Lung (tissue), 12 donors: ENCODE results near the gene PTK6. TPM values are rescaled to one million over a fixed set of nuclear protein-coding genes. Genes with fewer than 3 reads are reported as not detected.

Source experiments
- ATAC-seq: fragments of 200-7000 bp; cut with Tn5 transposase; one replicate; pipeline ENCODE4 v1.9.1; 2020; ENCODE audit warnings: moderate number of reproducible peaks; ENCODE audit not compliant: insufficient read depth, low FRiP score
- DNase-seq, 3 donors: peaks; one replicate each; pipeline ENCODE4 v3.0.0-alpha.2; 2013 to 2017
- H3K27ac ChIP-seq, 2 donors: one replicate each; pipeline ENCODE4 v1.5.1; 2013; ENCODE audit warnings: mild to moderate bottlenecking in 2 of 2, moderate library complexity in 2 of 2, control low read depth in 1 of 2, inconsistent platforms in 1 of 2, low read depth in 1 of 2, low read length in 1 of 2
- H3K27me3 ChIP-seq, 3 donors: one replicate each; pipeline ENCODE4 v1.5.1; 2013; ENCODE audit warnings: low read length in 2 of 3; ENCODE audit not compliant: control insufficient read depth in 3 of 3, insufficient read depth in 3 of 3
- H3K36me3 ChIP-seq, 4 donors: one replicate each; pipeline ENCODE4 v1.5.1; 2013; ENCODE audit warnings: low read length in 4 of 4, mild to moderate bottlenecking in 1 of 4, moderate library complexity in 1 of 4; ENCODE audit not compliant: control insufficient read depth in 4 of 4, insufficient read depth in 4 of 4
- H3K4me1 ChIP-seq, 5 donors: one replicate each; pipeline ENCODE4 v1.5.1; 2013; ENCODE audit warnings: low read length in 5 of 5, mild to moderate bottlenecking in 2 of 5, moderate library complexity in 1 of 5; ENCODE audit not compliant: control insufficient read depth in 5 of 5, insufficient read depth in 5 of 5
- H3K4me3 ChIP-seq: one replicate; pipeline ENCODE4 v1.5.1; 2013; ENCODE audit warnings: mild to moderate bottlenecking, control low read depth, moderate library complexity
- H3K9ac ChIP-seq, 2 donors: one replicate each; pipeline ENCODE4 v1.5.1; 2013; ENCODE audit warnings: low read length in 2 of 2, control low read depth in 1 of 2; ENCODE audit not compliant: insufficient read depth in 1 of 2
- H3K9me3 ChIP-seq, 4 donors: one replicate each; pipeline ENCODE4 v1.5.1; 2013; ENCODE audit warnings: low read length in 3 of 4, mild to moderate bottlenecking in 1 of 4, moderate library complexity in 1 of 4; ENCODE audit not compliant: control insufficient read depth in 4 of 4, insufficient read depth in 3 of 4
- CTCF ChIP-seq: IDR thresholded peaks from 2 replicates; pipeline ENCODE4 v1.5.1; 2012; ENCODE audit warnings: mild to moderate bottlenecking; ENCODE audit errors: control extremely low read depth, extremely low read depth
- WGBS, 2 donors: extraction: QIAGEN DNeasy Blood & Tissue Kit; methylation state at CpG; one replicate each; pipeline ENCODE4 v1.1.7; 2013; 5-methylcytosine and 5-hydroxymethylcytosine counted together
- polyA plus RNA-seq, 2 donors: library from polyadenylated mRNA; stranded (reverse); fragments of 200-250 nt; gene quantifications; one replicate each; pipeline ENCODE4 v1.2.1, GENCODE V29; 2013
- total RNA-seq, 2 donors: library from RNA; depleted of rRNA in 1 of 2; stranded (reverse); fragments of >200 nt in 1 of 2; gene quantifications; one replicate each; pipeline ENCODE4 v1.2.1, GENCODE V29; 2014 to 2021
- donor health status: control.
- donor health status: control.
- donor health status: Bipolar disorder and iron deficiency.
- donor health status: healthy.
- donor health status: DM: yes; HTN: yes; CAD: no.

The PTK6 gene
- total and polyA plus RNA-seq, 4 donors: 0.34 to 5.1 (median 3.7) TPM

GRCh38 chr20:63491078-63491477 is 46.1 kb downstream of the PTK6 start:
- Histone ChIP-seq H3K4me1 (peaks cover 0 to under 1% (median 0%) of the 10 kb centered on the region in 5 donors), H3K36me3 (no peaks in the 10 kb centered on the region), H3K27me3 (peaks cover 15 to 30% (median 16%) of the 10 kb centered on the region in 3 donors), H3K4me3 (no peak overlapping the region), H3K9ac (no peak overlapping the region), H3K9me3 (peaks cover 0 to 10% (median 0%) of the 10 kb centered on the region in 4 donors), H3K27ac (no peak overlapping the region)
- no peak for ATAC-seq
- 83 to 84% methylated on average over 4 of the region's 4 CpGs for whole genome bisulfite sequencing, 2 donors
- TF ChIP-seq CTCF: no peak
- no peak for DNase-seq

- Histone ChIP-seq H3K27ac (no peak overlapping the region), H3K4me1 (no peaks in the 10 kb centered on the region), H3K4me3 (no peak overlapping the region), H3K9ac (no peak overlapping the region), H3K27me3 (peaks cover 15 to 32% (median 16%) of the 10 kb centered on the region in 3 donors), H3K36me3 (no peaks in the 10 kb centered on the region), H3K9me3 (peaks cover 0 to 11% (median 0%) of the 10 kb centered on the region in 4 donors)
- DNase-seq (no peak), ATAC-seq (no peak)
- WGBS, 2 donors: 64 to 76% methylated on average over 24 of the region's 24 CpGs
- TF ChIP-seq CTCF: no peak
These were observed 46.8 kb downstream of the PTK6 start for GRCh38 chr20:63490416-63490815.

- H3K27me3 ChIP-seq: peaks cover 13 to 28% (median 16%) of the 10 kb centered on the region in 3 donors
- H3K4me1 ChIP-seq: no peaks in the 10 kb centered on the region
- no peak overlapping the region for H3K4me3 ChIP-seq
- H3K9ac ChIP-seq: no peak overlapping the region
- no peak for ATAC-seq
- no peak overlapping the region for H3K27ac ChIP-seq
- H3K36me3 ChIP-seq: no peaks in the 10 kb centered on the region
- no peak for DNase-seq
- TF ChIP-seq CTCF: no peak
- peaks cover 0 to 11% (median 0%) of the 10 kb centered on the region in 4 donors for H3K9me3 ChIP-seq
- 12 to 19% methylated on average over 61 to 83 of the region's 83 CpGs for WGBS, 2 donors
These were observed 48.6 kb downstream of the PTK6 start for GRCh38 chr20:63488315-63489251.
